HepG2 (cell line): Measurements from ENCODE around the gene CIT.

ENCODE experiments used
- AFF4 ChIP-seq: sonication (generic); formaldehyde crosslinking; IDR thresholded peaks from 2 replicates; pipeline ENCODE4 v1.4.0; 2020; ENCODE audit warnings: missing genetic modification reagents
- CC2D1A ChIP-seq: sonication (generic); formaldehyde crosslinking; IDR thresholded peaks from 2 replicates; pipeline ENCODE4 v1.8.1; 2023; ENCODE audit warnings: mild to moderate bottlenecking, missing genetic modification reagents
- CREB1 ChIP-seq, 2 experiments: fragments of 450-650 bp in 1 of 2; IDR thresholded peaks; 2 replicates each; pipeline ENCODE4 v1.6.1; 2016 to 2017; ENCODE audit warnings: control low read depth in 1 of 2, mild to moderate bottlenecking in 1 of 2, missing compliant biosample characterization in 1 of 2, missing genetic modification characterization in 1 of 2
- EP300 ChIP-seq, 3 experiments: sonication (generic) in 1 of 3; formaldehyde crosslinking in 1 of 3; IDR thresholded peaks; 2 replicates each; pipeline versions ENCODE4 v1.5.1 to v1.6.1; 2011 to 2020; ENCODE audit warnings: low read depth in 2 of 3, low read length in 2 of 3, borderline replicate concordance in 1 of 3, improper control_type of control experiment in 1 of 3, mild to moderate bottlenecking in 1 of 3, missing genetic modification reagents in 1 of 3, moderate library complexity in 1 of 3
- ETV6 ChIP-seq: sonication (generic); formaldehyde crosslinking; conservative IDR thresholded peaks from 2 replicates; pipeline ENCODE4 v1.4.0; 2020; ENCODE audit warnings: missing genetic modification reagents
- NCOA1 ChIP-seq: sonication (generic); formaldehyde crosslinking; IDR thresholded peaks from 2 replicates; pipeline ENCODE4 v1.9.0; 2021; ENCODE audit warnings: missing genetic modification reagents
- POLR2A ChIP-seq, 2 experiments: IDR thresholded peaks; 2 replicates each; pipeline ENCODE4 v1.6.1; 2011; ENCODE audit warnings: low read depth in 2 of 2, low read length in 2 of 2, mild to moderate bottlenecking in 1 of 2, moderate library complexity in 1 of 2; ENCODE audit not compliant: insufficient read depth in 1 of 2
- TAF1 ChIP-seq: sonication (generic); formaldehyde crosslinking; IDR thresholded peaks from 2 replicates; pipeline ENCODE4 v1.4.0; 2020; ENCODE audit warnings: missing genetic modification reagents
- ZKSCAN1 ChIP-seq: fragments of 150-350 bp; IDR thresholded peaks from 2 replicates; pipeline ENCODE4 v1.6.1; 2014; ENCODE audit warnings: low read length
- ZNF20 ChIP-seq: sonication (generic); formaldehyde crosslinking; IDR thresholded peaks from 2 replicates; pipeline ENCODE4 v1.4.0; 2020; ENCODE audit warnings: mild to moderate bottlenecking, moderate library complexity, missing genetic modification reagents
- ZNF224 ChIP-seq: sonication (generic); formaldehyde crosslinking; IDR thresholded peaks from 2 replicates; pipeline ENCODE4 v1.5.0; 2020; ENCODE audit warnings: mild to moderate bottlenecking, missing genetic modification reagents
- ZNF264 ChIP-seq: sonication (generic); formaldehyde crosslinking; IDR thresholded peaks from 2 replicates; pipeline ENCODE4 v1.4.0; 2020; ENCODE audit warnings: missing genetic modification reagents
- ZNF740 ChIP-seq: sonication (generic); formaldehyde crosslinking; IDR thresholded peaks from 2 replicates; pipeline ENCODE4 v1.4.0; 2020; ENCODE audit warnings: missing genetic modification reagents
- TF ChIP-seq, protein P1 (sequence below): sonication (generic); formaldehyde crosslinking; IDR thresholded peaks from 2 replicates; pipeline ENCODE4 v1.5.0; 2020; ENCODE audit warnings: mild to moderate bottlenecking, missing genetic modification reagents, moderate library complexity

- TF ChIP-seq CREB1 (IDR thresholded peaks at IDR 0.05) (no peak), CREB1 (CRISPR knock-in tag; IDR thresholded peaks at IDR 0.05) (no peak), POLR2A (IDR thresholded peaks at IDR 0.05; ENCODE audit: insufficient read depth in 1 of 2, low read depth in 2 of 2, low read length in 2 of 2) (no peak), ETV6 (CRISPR knock-in tag) (no peak), EP300 (IDR thresholded peaks at IDR 0.05; ENCODE audit: low read depth in 2 of 2, low read length in 2 of 2) (no peak), EP300 (CRISPR knock-in tag; IDR thresholded peaks at IDR 0.05; ENCODE audit: borderline replicate concordance) (no peak), ZNF264 (CRISPR knock-in tag) (no peak), CC2D1A (no peak), ZNF740 (no peak), ZKSCAN1 (no peak), ZNF20 (CRISPR knock-in tag) (no peak), TAF1 (CRISPR knock-in tag) (no peak), ZNF224 (CRISPR knock-in tag) (no peak), NCOA1 (no peak), AFF4 (CRISPR knock-in tag) (no peak)
- TF ChIP-seq, protein P1, sequence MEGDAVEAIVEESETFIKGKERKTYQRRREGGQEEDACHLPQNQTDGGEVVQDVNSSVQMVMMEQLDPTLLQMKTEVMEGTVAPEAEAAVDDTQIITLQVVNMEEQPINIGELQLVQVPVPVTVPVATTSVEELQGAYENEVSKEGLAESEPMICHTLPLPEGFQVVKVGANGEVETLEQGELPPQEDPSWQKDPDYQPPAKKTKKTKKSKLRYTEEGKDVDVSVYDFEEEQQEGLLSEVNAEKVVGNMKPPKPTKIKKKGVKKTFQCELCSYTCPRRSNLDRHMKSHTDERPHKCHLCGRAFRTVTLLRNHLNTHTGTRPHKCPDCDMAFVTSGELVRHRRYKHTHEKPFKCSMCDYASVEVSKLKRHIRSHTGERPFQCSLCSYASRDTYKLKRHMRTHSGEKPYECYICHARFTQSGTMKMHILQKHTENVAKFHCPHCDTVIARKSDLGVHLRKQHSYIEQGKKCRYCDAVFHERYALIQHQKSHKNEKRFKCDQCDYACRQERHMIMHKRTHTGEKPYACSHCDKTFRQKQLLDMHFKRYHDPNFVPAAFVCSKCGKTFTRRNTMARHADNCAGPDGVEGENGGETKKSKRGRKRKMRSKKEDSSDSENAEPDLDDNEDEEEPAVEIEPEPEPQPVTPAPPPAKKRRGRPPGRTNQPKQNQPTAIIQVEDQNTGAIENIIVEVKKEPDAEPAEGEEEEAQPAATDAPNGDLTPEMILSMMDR (CRISPR knock-in tag), result no peak
Observed at GRCh38 chr12:119644930-119645329, 232.2 kb downstream of the CIT start.
